GM19467 (cell line): ENCODE results near the gene CDC34.

ENCODE experiments used
- ATAC-seq: cut with Tn5 transposase; IDR thresholded peaks from one replicate; pipeline ENCODE4 v1.9.1; 2021; ENCODE audit warnings: mild to moderate bottlenecking, moderate library complexity; ENCODE audit not compliant: unreplicated experiment

Gene CDC34

GRCh38 chr19:519449-519865 is 12.1 kb upstream of the CDC34 start:
- ATAC-seq = no peak

- ATAC-seq = no peak
These were observed 8.8 kb upstream of the CDC34 start for GRCh38 chr19:522726-523125.

- no peak for ATAC-seq
These were observed 7.4 kb upstream of the CDC34 start for GRCh38 chr19:524062-524674.

- ATAC-seq = no peak
These were observed 6.5 kb upstream of the CDC34 start for GRCh38 chr19:525029-525428.

- ATAC-seq = no peak
These were observed 5.6 kb upstream of the CDC34 start for GRCh38 chr19:525857-526419.

- ATAC-seq = no peak
These were observed 1.2 kb upstream of the CDC34 start for GRCh38 chr19:530134-531008.

- ATAC-seq = peak; percentile 57
These were observed 379 bp upstream of the CDC34 start for GRCh38 chr19:531009-531752.

GRCh38 chr19:532561-533363 is 1.2 kb downstream of the CDC34 start:
- no peak for ATAC-seq

- ATAC-seq = no peak
These were observed 2.0 kb downstream of the CDC34 start for GRCh38 chr19:533364-534058.

GRCh38 chr19:534088-534487 is 2.5 kb downstream of the CDC34 start:
- ATAC-seq = no peak

- no peak for ATAC-seq
These were observed 3.7 kb downstream of the CDC34 start for GRCh38 chr19:535017-535835.

GRCh38 chr19:536031-536880 is 4.7 kb downstream of the CDC34 start:
- no peak for ATAC-seq

- no peak for ATAC-seq
These were observed 5.4 kb downstream of the CDC34 start for GRCh38 chr19:536881-537404.

- no peak for ATAC-seq
These were observed 7.3 kb downstream of the CDC34 start for GRCh38 chr19:538641-539428.

GRCh38 chr19:539429-540030 is 8.0 kb downstream of the CDC34 start:
- no peak for ATAC-seq

GRCh38 chr19:540867-541637 is 9.5 kb downstream of the CDC34 start:
- no peak for ATAC-seq
